Stimulated activated CD4-positive, alpha-beta T cell treated with anti-CD3 and anti-CD28 coated beads, Interleukin-2, amount 100 ng/mL, for 4 hours (primary cell): ENCODE results near the gene AKAP9.
"Not testable (repeated sequence)": the region's sequence is repeated elsewhere in the genome, so short reads cannot be mapped to it uniquely, and the experiment has no call there.

ENCODE experiments used
- DNase-seq: peaks from one replicate; pipeline ENCODE4 v3.0.0-alpha.2; 2020; ENCODE audit warnings: low read depth

The AKAP9 gene

DNA sequence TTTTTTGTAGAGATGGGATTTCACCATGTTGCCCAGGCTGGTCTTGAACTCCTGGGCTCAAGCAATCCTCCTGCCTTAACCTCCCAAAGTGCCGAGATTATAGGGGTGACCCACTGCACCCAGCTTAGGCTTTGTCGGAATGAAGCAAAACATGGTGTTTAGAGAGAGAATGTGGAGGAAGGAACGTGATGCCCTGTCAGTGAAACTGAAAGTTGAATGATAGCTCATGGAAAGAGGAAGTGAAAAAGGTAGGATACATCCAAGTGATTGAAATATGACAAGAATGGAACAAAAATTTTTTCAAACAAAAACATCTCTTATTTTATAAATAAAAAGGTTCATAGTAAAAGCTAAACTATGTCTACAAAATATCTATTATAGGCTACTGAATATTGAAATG lies 5.9 kb downstream of the AKAP9 start:
- no peak for DNase-seq

DNA sequence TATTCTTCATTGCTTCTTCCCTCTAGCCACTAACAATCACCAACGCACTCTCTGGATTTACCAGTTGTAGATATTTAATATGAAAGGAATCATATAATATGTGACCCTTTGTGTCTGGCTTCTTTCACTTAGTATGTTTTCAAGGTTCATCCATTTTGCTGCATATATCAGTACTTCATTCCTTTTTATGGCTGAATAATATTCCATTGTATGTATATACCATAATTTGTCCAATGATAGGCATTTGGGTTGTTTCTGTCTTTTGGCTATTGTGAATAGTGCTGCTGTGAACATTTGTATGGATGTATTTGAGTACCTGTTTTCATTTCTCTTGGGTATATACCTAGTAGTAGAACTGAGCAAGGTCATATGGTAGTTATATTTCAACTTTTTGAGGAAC lies 7.3 kb downstream of the AKAP9 start:
- no peak for DNase-seq

DNA sequence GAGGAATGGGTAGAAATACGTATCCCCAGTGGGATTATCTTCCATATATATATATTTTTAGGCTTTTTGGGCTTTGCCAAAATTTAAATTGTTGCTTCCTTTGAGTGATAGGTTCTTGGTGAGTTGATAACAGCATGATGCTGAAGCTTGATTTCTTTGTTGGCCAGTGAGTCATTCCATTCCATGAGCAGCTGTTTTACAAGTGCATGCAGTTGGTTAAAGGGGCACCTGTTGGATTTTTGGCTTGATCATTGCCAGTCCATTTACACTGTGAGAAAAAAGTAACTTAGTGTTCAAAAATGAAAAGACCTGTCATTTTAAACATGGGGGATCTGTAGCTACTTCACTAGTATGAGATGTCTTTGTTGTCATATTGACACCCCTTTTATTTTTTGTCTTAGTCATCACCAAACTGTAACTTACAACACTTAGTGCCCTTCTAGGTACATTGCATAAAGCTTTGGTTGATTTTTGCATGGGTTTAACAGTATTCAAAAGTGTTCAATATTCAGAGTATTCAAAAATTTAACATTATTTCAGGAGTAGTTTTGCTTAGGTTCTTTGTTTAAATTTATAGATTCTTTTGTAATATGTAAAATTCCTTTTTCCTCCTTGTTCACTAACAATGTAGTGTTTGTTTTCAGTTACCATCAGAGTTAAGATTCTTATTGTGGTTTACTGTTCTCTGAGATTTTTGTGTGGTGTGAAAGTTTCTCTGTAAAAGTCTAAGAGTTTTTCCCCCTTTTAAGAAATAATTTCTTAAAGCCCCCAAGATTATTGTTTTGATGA lies 8.8 kb downstream of the AKAP9 start:
- no peak for DNase-seq

DNA sequence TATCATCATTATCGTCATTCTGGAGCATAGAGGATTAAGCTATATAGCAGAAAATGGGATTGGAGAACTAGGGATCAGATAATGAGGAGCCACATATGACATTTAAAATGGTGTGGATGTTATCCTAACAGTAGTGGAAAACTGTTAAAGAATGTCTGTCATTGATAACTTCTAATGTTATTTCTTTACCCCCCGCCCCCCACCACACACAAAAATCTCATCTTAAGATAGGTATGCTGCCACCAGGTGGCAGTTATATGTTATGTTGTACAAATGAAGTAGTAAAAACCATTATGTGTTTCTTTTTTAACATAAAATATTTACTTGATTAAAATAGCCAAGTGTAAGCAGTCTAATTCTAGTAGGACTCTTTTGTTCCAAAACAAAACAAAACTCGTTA lies 13.0 kb downstream of the AKAP9 start:
- DNase-seq: no peak

DNA sequence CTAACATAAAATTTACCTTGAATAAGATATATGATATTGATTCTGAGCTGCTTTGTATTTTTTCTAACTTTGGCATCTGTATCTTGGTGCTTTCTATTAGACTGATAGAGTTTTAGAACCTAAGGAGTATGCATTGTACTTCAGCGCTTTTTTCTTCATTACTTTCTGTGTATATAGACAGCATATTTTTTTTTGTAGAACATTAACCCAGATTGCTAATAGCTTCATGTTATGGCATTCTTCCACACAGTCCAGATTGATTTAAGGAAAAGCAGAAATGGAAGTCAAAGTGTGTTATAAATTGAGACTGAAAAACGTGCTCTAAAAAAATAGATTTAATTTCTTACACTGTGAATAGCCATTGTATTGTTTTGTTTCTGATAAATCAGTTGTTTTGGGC lies 15.8 kb downstream of the AKAP9 start:
- DNase-seq: not testable (repeated sequence)

DNA sequence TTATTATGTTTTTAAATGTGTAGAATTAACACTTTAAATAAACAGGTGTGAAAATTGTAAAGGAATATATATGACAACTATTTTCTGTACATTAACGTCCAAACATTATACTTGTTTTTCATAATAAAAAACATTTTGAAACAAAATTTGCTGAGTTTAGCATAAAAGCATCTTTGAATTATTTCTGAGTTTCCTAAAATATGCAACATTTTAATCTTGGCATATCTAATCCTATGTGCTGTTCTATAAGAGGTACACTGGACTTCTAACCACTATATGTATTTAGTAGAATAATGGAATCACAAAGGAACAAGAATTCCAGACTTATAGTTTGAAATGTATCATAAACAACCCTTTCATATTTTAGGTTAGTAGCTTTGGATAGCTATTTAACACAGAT lies 16.6 kb downstream of the AKAP9 start:
- DNase-seq: no peak

DNA sequence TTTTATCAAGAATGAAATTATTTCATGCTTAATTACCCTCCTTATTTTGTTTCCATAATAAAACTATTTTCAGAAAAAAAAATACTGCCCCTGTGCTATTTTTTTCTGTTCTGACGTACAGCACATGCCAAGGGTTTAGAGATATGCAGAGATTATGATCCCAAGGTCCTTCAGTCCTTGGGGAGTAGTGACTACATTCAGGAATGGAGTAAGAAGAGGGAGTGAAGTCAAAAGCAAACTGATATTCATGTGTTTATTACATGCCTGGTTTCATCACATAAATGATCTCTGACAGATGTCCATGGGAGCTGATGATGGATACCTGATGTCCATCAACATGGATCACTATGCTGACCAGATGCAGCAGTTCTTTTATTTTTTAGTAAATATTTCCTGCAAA lies 17.2 kb downstream of the AKAP9 start:
- no peak for DNase-seq

DNA sequence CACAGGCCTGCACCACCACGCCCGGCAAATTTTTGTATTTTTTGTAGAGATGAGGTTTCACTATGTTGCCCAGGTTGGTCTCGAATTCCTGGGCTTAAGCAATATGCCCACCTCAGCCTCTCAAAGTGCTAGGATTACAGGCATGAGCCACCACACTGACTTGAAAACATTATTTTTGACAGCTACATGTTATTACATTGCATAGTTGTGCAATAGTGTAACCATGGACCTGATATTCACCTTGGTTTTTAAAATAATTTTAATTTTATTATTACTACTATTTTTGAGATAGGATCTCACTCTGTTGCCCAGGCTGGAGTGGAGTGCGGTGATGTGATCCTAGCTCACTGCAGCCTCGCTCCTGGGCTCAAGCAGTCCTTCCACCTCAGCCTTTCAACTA lies 18.4 kb downstream of the AKAP9 start:
- DNase-seq: no peak

DNA sequence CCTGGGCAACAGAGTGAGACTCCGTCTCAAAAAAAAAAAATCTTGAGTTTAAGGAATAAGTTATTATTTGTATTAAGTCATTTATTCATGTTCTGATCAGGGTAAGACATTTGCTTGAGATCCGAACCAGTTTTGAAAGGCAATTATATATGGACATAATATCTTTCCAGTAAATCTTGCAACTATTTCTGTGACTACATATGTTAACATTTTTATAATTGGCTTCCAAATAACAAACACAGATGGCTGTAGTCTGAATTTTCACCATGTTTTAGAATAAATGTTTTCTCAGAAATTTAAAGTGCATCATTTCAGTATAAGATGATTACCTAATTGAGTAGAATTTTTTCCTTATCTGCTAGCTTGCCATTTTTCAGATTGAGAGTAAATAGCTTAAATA lies 21.2 kb downstream of the AKAP9 start:
- DNase-seq: no peak

DNA sequence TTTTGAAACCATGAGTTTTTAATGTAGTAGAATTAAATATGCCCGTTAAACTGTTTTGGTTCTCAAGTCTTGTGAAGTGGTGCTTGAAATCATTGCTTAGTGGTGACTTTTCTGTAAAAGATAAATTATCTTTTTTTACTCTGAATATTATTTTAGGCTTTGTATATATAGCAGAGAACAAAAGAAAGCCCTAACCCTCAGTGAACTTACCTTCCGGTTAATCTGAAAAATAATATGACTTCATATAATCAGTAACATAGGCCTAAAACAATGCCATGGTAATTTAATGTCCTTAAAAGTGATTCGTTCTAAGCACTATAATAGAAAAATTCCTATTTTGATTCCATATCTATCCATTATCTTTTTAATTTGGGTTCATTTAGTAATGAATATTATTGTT lies 21.8 kb downstream of the AKAP9 start:
- DNase-seq: no peak

DNA sequence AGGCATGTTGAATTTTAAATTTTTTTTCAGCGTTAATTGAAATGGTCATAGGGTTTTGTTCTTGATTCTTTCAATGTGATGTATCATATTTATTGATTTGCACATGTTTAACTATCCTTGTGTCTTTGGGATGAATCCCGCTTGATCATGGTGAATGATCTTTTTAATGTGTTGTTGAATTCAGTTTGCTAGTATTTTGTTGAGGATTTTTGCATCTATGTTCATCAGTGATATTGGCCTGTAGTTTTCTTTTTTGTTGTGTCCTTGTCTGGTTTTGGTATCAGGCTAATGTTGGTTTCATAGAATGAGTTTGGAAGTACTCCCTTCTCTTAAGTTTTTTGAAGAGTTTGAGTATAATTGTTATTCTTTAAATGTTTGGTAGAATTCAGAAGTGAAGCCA lies 26.9 kb downstream of the AKAP9 start:
- not testable (repeated sequence) for DNase-seq

DNA sequence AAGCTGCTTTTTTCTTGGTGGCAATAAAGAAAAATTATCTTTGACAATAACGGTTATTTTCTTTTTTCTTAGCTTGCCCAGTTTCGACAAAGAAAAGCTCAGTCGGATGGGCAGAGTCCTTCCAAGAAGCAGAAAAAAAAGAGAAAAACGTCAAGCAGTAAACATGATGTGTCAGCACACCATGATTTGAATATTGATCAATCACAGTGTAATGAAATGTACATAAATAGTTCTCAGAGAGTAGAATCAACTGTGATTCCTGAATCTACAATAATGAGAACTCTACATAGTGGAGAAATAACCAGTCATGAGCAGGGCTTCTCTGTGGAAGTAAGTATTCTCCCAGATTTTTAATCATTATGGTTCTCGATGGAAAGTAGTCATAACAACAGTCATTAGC lies 33.0 kb downstream of the AKAP9 start:
- DNase-seq: no peak

DNA sequence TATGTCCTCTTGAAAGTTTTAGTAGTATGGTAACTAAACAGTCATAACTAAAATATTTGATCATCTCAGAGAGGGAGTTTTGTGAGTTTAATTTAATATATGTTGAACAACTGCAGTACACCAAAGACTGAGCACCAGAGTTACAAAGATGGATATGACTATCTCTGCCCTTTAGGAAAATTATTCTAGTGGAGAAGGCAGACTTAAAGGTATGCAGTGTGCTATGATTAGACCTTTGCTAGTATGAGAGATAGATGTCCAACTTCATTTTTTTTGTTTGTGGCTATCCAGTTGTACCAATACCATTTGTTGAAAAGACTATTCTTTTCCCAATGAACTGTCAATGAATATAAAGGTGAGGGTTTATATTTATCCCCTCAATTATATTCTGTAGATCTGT lies 33.4 kb downstream of the AKAP9 start:
- no peak for DNase-seq

DNA sequence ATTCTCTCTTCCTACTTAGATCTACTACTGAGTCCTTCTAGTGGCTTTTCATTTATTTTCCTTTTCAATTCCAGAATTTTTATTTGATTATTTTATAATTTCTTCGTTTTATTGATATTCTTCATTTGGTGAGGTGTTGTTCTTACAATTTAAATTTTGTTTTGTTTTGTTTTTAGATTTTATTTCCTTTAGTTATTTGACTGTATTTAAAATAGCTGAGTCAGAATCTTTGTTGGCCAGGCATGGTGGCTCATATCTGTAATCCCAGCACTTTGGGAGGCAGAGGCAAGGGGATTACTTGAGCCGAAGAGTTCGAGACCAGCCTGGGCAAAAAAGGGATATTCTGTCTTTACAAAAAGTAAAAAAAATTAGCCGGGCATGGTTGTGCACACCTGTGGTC lies 36.1 kb downstream of the AKAP9 start:
- no peak for DNase-seq

DNA sequence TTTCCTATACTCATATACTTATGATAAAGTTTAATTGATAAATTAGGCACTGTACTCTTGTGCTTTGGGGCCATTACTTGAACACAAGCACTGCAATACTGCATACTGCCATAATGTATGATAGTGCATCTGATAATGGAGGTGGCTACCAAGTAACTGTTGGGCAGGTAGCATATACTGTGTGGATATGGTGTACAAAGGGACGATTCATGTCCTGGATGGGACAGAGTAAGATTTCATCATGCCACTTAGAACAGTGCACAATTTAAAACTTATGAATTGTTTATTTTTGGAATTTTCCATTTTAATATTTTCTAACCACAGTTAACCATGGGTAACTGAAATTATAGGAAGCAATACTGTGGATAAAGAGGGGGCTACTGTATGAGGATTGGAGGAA lies 38.9 kb downstream of the AKAP9 start:
- no peak for DNase-seq

DNA sequence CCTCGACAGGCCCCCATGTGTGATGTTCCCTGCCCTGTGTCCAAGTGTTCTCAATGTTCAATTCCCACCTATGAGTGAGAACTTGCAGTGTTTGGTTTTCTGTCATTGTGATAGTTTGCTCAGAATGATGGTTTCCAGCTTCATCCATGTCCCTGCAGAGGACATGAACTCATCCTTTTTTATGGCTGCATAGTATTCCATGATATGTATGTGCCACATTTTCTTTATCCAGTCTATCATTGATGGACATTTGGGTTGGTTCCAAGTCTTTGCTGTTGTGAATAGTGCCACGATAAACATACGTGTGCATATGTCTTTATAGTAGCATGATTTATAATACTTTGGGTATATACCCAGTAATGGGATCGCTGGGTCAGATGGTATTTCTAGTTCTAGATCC lies 41.7 kb downstream of the AKAP9 start:
- DNase-seq: not testable (repeated sequence)

DNA sequence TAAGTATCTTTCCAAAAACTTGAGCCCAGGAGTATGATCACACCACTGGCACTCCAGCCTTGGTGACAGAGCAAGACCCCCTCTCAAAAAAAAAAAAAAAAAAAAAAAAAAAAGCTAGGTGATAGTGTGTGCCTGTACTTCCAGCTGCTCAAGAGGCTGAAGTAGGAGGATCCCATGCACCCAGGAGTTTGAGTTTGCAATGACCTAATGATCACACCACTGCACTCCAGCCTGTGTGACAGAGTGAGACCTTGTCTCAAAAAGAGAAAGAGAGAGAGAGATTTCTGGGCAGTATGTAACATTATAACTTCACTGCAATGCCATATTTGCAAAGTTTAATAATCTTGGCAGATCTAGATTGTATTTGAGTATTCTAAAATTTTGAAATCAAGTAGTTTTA lies 47.6 kb downstream of the AKAP9 start:
- no peak for DNase-seq

DNA sequence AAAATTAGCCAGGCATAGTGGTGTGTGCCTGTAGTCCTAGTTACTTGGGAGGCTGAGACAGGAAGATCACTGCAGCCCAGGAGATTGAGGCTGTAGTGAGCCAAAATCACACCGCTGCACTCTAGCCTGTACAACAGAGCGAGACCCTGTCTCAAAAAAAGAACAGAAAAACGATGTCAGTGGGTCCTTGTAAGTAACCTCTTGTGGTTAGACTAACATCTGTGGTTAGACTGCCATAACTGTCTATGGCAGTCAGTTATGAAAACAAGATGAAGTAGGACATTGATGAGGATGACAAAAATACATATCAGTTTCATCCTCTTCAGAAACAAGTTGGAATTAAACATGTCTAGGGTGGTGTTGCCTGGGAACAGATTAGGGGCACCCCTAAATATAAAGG lies 53.3 kb downstream of the AKAP9 start:
- DNase-seq: no peak

DNA sequence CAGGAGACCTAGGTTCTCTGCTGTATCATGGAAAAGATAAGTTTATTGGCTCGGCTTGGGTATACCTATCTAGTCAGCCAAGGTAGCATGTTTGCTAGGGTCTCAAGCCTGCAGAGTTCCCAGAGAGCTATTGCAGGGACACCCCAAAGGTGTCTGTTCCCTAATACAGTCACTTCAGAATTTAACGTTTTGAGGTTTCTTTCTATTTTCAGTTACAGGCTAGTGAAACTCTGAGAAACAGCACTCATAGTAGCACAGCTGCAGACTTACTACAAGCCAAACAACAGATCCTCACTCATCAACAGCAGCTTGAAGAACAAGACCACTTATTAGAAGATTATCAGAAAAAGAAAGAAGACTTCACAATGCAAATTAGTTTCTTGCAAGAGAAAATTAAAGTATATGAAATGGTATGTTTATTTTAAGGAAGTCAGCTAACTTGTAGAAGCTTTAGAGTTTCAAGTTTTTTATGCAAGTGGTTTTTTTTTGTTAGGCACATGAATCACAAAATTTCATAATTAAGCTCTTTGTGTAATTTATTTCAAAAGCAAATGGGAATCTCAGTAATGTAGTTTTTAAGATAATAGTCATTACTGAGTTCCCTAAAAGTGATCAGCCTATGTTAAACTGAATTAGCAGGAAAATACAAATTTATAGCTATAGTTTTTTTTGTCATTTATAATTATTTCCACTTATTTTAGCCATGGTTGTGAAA lies 54.9 kb downstream of the AKAP9 start:
- DNase-seq: no peak

DNA sequence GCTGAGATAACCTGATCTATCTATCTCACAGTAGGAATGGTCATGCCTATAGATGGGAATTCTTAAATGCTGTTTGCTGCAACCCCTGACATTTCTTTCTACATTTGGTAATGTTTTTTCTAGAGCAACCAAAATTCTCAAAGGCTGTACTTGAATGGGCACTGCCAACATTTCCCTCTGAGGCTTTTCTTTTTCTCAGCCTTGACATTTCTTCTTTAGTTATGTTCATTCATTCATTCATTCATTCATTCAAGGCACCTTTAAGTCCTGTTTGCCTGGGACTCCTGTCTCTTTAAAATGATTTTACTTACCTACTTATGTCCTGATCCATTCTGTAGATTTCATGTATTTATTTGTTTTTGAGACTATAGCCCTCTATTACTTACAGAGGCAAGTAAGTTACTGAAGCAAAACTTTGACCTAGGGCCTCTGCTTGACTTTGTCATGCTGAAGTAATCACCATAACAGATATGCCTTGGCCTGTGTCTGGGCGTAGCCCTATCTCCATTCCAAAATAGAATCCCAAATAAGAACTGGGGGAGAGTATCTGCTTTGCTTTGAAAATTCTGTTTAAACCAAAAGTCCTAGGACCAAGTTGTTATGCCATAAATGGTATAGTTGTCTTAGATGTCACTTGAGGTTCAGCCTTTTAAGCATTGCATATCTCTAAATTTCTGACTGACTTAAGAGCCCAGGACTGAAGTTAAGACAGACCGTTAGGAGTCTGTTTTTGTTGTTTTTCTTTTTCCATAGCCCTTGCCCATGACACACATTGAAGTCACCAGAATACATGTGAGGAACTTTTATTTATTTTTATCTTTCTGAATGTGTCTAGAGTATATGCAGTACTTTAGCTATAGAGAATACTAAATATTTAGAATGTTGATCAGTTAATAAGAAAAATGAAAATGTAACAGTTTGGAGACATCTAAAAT lies 59.2 kb downstream of the AKAP9 start:
- no peak for DNase-seq

DNA sequence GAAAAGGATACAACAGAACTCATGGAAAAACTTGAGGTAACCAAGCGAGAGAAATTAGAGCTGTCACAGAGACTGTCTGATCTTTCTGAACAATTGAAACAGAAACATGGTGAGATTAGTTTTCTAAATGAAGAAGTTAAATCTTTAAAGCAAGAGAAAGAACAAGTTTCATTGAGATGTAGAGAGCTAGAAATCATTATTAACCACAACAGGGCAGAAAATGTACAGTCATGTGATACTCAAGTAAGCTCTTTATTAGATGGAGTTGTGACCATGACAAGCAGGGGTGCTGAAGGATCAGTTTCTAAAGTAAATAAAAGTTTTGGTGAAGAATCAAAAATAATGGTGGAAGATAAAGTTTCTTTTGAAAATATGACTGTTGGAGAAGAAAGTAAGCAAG lies 62.1 kb downstream of the AKAP9 start:
- no peak for DNase-seq

DNA sequence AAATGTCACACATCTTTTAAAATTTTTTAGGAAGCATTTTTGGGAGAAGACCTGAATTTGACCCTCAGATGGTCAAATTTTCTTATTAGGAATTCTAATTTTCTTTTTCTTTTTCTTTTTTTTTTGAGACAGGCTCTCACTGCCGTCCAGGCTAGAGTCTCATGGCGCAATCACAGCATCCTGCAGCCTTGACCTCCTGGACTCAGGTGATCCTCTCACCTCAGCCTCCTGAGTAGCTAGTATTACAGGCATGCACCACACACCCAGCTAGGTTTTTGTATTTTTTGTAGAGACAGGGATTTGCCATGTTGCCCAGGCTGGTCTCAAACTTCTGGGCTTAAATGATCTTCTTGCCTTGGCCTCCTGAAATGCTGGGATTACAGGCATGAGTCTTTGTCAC lies 65.4 kb downstream of the AKAP9 start:
- no peak for DNase-seq

DNA sequence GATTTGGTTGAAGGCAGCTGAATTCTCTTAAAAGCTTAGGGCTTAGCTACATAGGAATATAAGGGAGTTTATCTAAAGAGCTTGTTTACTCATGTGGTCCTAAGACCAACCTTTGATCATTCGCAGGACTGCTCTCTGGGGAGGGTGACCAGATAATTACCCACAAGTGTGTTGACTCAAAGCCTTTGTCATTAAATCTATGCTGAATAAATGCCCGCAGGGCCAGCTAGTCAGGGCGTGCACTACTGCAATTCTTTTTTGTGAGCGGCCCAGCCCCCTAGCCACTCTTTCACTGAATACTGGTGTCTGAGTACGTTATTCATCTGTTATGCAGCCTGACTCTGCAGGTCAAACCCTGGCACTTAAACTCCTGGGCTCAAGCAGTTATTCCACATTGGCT lies 69.6 kb downstream of the AKAP9 start:
- DNase-seq: no peak
